ENCODE results near the gene ATXN3. TPM values are rescaled to one million over a fixed set of nuclear protein-coding genes. Genes with fewer than 3 reads are reported as not detected.

ATXN3 gene
- total RNA-seq, 1 experiment from 2014 or later: 33.1 TPM

DNA sequence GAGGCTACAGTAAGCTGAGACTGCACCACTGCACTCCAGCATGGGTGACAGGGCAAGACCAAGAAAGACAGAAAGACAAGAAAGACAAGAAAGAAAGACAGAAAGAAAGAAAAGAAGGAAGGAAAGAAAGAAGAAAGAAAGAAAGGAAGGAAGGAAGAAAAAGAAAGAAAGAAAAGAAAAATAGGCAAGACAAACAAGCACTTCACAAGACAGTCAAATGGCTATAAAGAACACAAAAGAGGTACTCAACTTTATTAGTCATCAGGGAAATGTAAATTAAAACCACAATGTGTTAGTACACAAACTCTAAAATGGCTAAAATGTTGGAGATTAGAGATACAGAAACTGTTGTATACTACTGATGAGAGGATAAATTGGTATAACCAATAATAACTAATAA lies 6.6 kb downstream of the ATXN3 start:
- no peak for TF ChIP-seq NFATC4 (CRISPR knock-in tag; IDR thresholded peaks at IDR 0.05)
- no peak for TF ChIP-seq ZNF121 (CRISPR knock-in tag; IDR thresholded peaks at IDR 0.05)
- TF ChIP-seq, protein P1, sequence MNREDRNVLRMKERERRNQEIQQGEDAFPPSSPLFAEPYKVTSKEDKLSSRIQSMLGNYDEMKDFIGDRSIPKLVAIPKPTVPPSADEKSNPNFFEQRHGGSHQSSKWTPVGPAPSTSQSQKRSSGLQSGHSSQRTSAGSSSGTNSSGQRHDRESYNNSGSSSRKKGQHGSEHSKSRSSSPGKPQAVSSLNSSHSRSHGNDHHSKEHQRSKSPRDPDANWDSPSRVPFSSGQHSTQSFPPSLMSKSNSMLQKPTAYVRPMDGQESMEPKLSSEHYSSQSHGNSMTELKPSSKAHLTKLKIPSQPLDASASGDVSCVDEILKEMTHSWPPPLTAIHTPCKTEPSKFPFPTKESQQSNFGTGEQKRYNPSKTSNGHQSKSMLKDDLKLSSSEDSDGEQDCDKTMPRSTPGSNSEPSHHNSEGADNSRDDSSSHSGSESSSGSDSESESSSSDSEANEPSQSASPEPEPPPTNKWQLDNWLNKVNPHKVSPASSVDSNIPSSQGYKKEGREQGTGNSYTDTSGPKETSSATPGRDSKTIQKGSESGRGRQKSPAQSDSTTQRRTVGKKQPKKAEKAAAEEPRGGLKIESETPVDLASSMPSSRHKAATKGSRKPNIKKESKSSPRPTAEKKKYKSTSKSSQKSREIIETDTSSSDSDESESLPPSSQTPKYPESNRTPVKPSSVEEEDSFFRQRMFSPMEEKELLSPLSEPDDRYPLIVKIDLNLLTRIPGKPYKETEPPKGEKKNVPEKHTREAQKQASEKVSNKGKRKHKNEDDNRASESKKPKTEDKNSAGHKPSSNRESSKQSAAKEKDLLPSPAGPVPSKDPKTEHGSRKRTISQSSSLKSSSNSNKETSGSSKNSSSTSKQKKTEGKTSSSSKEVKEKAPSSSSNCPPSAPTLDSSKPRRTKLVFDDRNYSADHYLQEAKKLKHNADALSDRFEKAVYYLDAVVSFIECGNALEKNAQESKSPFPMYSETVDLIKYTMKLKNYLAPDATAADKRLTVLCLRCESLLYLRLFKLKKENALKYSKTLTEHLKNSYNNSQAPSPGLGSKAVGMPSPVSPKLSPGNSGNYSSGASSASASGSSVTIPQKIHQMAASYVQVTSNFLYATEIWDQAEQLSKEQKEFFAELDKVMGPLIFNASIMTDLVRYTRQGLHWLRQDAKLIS (CRISPR knock-in tag; IDR thresholded peaks at IDR 0.05; ENCODE audit: borderline replicate concordance): no peak
- TF ChIP-seq, protein P2, sequence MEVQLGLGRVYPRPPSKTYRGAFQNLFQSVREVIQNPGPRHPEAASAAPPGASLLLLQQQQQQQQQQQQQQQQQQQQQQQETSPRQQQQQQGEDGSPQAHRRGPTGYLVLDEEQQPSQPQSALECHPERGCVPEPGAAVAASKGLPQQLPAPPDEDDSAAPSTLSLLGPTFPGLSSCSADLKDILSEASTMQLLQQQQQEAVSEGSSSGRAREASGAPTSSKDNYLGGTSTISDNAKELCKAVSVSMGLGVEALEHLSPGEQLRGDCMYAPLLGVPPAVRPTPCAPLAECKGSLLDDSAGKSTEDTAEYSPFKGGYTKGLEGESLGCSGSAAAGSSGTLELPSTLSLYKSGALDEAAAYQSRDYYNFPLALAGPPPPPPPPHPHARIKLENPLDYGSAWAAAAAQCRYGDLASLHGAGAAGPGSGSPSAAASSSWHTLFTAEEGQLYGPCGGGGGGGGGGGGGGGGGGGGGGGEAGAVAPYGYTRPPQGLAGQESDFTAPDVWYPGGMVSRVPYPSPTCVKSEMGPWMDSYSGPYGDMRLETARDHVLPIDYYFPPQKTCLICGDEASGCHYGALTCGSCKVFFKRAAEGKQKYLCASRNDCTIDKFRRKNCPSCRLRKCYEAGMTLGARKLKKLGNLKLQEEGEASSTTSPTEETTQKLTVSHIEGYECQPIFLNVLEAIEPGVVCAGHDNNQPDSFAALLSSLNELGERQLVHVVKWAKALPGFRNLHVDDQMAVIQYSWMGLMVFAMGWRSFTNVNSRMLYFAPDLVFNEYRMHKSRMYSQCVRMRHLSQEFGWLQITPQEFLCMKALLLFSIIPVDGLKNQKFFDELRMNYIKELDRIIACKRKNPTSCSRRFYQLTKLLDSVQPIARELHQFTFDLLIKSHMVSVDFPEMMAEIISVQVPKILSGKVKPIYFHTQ (CRISPR knock-in tag; IDR thresholded peaks at IDR 0.05): no peak
- TF ChIP-seq, protein P3, sequence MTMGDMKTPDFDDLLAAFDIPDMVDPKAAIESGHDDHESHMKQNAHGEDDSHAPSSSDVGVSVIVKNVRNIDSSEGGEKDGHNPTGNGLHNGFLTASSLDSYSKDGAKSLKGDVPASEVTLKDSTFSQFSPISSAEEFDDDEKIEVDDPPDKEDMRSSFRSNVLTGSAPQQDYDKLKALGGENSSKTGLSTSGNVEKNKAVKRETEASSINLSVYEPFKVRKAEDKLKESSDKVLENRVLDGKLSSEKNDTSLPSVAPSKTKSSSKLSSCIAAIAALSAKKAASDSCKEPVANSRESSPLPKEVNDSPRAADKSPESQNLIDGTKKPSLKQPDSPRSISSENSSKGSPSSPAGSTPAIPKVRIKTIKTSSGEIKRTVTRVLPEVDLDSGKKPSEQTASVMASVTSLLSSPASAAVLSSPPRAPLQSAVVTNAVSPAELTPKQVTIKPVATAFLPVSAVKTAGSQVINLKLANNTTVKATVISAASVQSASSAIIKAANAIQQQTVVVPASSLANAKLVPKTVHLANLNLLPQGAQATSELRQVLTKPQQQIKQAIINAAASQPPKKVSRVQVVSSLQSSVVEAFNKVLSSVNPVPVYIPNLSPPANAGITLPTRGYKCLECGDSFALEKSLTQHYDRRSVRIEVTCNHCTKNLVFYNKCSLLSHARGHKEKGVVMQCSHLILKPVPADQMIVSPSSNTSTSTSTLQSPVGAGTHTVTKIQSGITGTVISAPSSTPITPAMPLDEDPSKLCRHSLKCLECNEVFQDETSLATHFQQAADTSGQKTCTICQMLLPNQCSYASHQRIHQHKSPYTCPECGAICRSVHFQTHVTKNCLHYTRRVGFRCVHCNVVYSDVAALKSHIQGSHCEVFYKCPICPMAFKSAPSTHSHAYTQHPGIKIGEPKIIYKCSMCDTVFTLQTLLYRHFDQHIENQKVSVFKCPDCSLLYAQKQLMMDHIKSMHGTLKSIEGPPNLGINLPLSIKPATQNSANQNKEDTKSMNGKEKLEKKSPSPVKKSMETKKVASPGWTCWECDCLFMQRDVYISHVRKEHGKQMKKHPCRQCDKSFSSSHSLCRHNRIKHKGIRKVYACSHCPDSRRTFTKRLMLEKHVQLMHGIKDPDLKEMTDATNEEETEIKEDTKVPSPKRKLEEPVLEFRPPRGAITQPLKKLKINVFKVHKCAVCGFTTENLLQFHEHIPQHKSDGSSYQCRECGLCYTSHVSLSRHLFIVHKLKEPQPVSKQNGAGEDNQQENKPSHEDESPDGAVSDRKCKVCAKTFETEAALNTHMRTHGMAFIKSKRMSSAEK (CRISPR knock-in tag; IDR thresholded peaks at IDR 0.05; ENCODE audit: borderline replicate concordance): no peak
- TF ChIP-seq MYBL2 (CRISPR knock-in tag; IDR thresholded peaks at IDR 0.05): no peak
- no peak for TF ChIP-seq SMAD3 (CRISPR knock-in tag; IDR thresholded peaks at IDR 0.05; ENCODE audit: borderline replicate concordance)
- TF ChIP-seq CREM (CRISPR knock-in tag; IDR thresholded peaks at IDR 0.05): no peak
- TF ChIP-seq, protein P4, sequence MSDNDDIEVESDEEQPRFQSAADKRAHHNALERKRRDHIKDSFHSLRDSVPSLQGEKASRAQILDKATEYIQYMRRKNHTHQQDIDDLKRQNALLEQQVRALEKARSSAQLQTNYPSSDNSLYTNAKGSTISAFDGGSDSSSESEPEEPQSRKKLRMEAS (CRISPR knock-in tag; IDR thresholded peaks at IDR 0.05): no peak
- TF ChIP-seq, protein P5, sequence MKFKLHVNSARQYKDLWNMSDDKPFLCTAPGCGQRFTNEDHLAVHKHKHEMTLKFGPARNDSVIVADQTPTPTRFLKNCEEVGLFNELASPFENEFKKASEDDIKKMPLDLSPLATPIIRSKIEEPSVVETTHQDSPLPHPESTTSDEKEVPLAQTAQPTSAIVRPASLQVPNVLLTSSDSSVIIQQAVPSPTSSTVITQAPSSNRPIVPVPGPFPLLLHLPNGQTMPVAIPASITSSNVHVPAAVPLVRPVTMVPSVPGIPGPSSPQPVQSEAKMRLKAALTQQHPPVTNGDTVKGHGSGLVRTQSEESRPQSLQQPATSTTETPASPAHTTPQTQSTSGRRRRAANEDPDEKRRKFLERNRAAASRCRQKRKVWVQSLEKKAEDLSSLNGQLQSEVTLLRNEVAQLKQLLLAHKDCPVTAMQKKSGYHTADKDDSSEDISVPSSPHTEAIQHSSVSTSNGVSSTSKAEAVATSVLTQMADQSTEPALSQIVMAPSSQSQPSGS (CRISPR knock-in tag; IDR thresholded peaks at IDR 0.05; ENCODE audit: borderline replicate concordance, low read depth): no peak
- TF ChIP-seq SP1 (CRISPR knock-in tag; conservative IDR thresholded peaks at IDR 0.05): no peak
- TF ChIP-seq ZNF671 (CRISPR knock-in tag; IDR thresholded peaks at IDR 0.05): no peak
- TF ChIP-seq ETV6 (CRISPR knock-in tag; IDR thresholded peaks at IDR 0.05): no peak
- TF ChIP-seq, protein P6, sequence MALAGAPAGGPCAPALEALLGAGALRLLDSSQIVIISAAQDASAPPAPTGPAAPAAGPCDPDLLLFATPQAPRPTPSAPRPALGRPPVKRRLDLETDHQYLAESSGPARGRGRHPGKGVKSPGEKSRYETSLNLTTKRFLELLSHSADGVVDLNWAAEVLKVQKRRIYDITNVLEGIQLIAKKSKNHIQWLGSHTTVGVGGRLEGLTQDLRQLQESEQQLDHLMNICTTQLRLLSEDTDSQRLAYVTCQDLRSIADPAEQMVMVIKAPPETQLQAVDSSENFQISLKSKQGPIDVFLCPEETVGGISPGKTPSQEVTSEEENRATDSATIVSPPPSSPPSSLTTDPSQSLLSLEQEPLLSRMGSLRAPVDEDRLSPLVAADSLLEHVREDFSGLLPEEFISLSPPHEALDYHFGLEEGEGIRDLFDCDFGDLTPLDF (CRISPR knock-in tag; IDR thresholded peaks at IDR 0.05): no peak
- TF ChIP-seq, protein P7, sequence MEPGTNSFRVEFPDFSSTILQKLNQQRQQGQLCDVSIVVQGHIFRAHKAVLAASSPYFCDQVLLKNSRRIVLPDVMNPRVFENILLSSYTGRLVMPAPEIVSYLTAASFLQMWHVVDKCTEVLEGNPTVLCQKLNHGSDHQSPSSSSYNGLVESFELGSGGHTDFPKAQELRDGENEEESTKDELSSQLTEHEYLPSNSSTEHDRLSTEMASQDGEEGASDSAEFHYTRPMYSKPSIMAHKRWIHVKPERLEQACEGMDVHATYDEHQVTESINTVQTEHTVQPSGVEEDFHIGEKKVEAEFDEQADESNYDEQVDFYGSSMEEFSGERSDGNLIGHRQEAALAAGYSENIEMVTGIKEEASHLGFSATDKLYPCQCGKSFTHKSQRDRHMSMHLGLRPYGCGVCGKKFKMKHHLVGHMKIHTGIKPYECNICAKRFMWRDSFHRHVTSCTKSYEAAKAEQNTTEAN (CRISPR knock-in tag; IDR thresholded peaks at IDR 0.05): no peak
- TF ChIP-seq, protein P8, sequence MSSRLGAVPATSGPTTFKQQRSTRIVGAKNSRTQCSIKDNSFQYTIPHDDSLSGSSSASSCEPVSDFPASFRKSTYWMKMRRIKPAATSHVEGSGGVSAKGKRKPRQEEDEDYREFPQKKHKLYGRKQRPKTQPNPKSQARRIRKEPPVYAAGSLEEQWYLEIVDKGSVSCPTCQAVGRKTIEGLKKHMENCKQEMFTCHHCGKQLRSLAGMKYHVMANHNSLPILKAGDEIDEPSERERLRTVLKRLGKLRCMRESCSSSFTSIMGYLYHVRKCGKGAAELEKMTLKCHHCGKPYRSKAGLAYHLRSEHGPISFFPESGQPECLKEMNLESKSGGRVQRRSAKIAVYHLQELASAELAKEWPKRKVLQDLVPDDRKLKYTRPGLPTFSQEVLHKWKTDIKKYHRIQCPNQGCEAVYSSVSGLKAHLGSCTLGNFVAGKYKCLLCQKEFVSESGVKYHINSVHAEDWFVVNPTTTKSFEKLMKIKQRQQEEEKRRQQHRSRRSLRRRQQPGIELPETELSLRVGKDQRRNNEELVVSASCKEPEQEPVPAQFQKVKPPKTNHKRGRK (CRISPR knock-in tag; IDR thresholded peaks at IDR 0.05; ENCODE audit: borderline replicate concordance): no peak
- no peak for TF ChIP-seq ZNF232 (CRISPR knock-in tag; IDR thresholded peaks at IDR 0.05)
- ChIA-PET POLR2A (interaction anchor here (0.7 kb wide), 1 partner anchor 22 kb away, joined by 3 read pairs; the partner anchor contains the start of genes CPSF2 and NDUFB1), CTCF (interaction anchor here (1.0 to 1.4 kb wide), 2 partner anchors 22 kb away, joined by 3 to 4 read pairs; partner anchors contain the start of genes CPSF2 and NDUFB1)

More for the DNA sequence above, 6.6 kb downstream of the ATXN3 start:
- peaks cover 21% of the 10 kb centered on the region for H3K4me1 Mint-ChIP-seq
- H3K27ac Mint-ChIP-seq: no peak overlapping the region
- peaks cover 10% of the 10 kb centered on the region for H3K36me3 Mint-ChIP-seq
- DNase-seq (ENCODE audit: low spot score) (no peak), ATAC-seq (no peak)
- no peaks in the 10 kb centered on the region for H3K9me3 Mint-ChIP-seq
- no peaks in the 10 kb centered on the region for H3K27me3 Mint-ChIP-seq (ENCODE audit: low read depth)
- no peak overlapping the region for H3K4me3 Mint-ChIP-seq
